ENCODE results near the gene PRKAR1A. TPM values are rescaled to one million over a fixed set of nuclear protein-coding genes. Genes with fewer than 3 reads are reported as not detected.

The PRKAR1A gene
- total RNA-seq, 1 donor from 2014 or later, result 186 TPM

GRCh38 chr17:68526548-68526947 is 14.3 kb downstream of the PRKAR1A start:
- DNase-seq (ENCODE audit: extremely low spot score in 2 of 2), result no peak
- no peak for TF ChIP-seq POLR2A (IDR thresholded peaks at IDR 0.05)
- no peak for TF ChIP-seq POLR2AphosphoS5 (IDR thresholded peaks at IDR 0.05; ENCODE audit: insufficient read depth in 1 of 2, low read depth in 1 of 2)
- no peak for TF ChIP-seq CTCF (IDR thresholded peaks at IDR 0.05)
- no peaks in the 10 kb centered on the region for H3K27me3 ChIP-seq
- H3K4me1 ChIP-seq, result no peaks in the 10 kb centered on the region
- no peak overlapping the region for H3K27ac ChIP-seq
- intact Hi-C loops (cut with DNase I), result no loop called here
- no peaks in the 10 kb centered on the region for H3K9me3 ChIP-seq
- peaks cover 0 to 69% of the 10 kb centered on the region in 2 donors for H3K36me3 ChIP-seq
- H3K4me3 ChIP-seq, result no peak overlapping the region

GRCh38 chr17:68527314-68527713 is 15.1 kb downstream of the PRKAR1A start:
- no peaks in the 10 kb centered on the region for H3K9me3 ChIP-seq
- DNase-seq (ENCODE audit: extremely low spot score in 2 of 2), result no peak
- no peak for TF ChIP-seq POLR2A (IDR thresholded peaks at IDR 0.05)
- TF ChIP-seq CTCF (IDR thresholded peaks at IDR 0.05), result no peak
- TF ChIP-seq POLR2AphosphoS5 (IDR thresholded peaks at IDR 0.05; ENCODE audit: insufficient read depth in 1 of 2, low read depth in 1 of 2), result no peak
- H3K4me3 ChIP-seq, result no peak overlapping the region
- peaks cover 0 to 75% of the 10 kb centered on the region in 2 donors for H3K36me3 ChIP-seq
- intact Hi-C loops (cut with DNase I), result no loop called here
- no peak overlapping the region for H3K27ac ChIP-seq
- H3K27me3 ChIP-seq, result no peaks in the 10 kb centered on the region
- no peaks in the 10 kb centered on the region for H3K4me1 ChIP-seq

- Histone ChIP-seq H3K4me3 (no peak overlapping the region), H3K27me3 (no peaks in the 10 kb centered on the region), H3K36me3 (peaks cover 0 to 52% of the 10 kb centered on the region in 2 donors), H3K4me1 (no peaks in the 10 kb centered on the region), H3K27ac (no peak overlapping the region), H3K9me3 (no peaks in the 10 kb centered on the region)
- no peak for TF ChIP-seq POLR2AphosphoS5 (IDR thresholded peaks at IDR 0.05; ENCODE audit: insufficient read depth in 1 of 2, low read depth in 1 of 2)
- no peak for TF ChIP-seq CTCF (IDR thresholded peaks at IDR 0.05)
- TF ChIP-seq POLR2A (IDR thresholded peaks at IDR 0.05), result no peak
- intact Hi-C loops (cut with DNase I), result loop anchor here (5.0 kb wide), 1 partner anchor 226 kb away; no protein-coding TSS in a partner anchor
- no peak for DNase-seq (ENCODE audit: extremely low spot score in 2 of 2)
These were observed 19.0 kb downstream of the PRKAR1A start for GRCh38 chr17:68531252-68531651.

GRCh38 chr17:68532826-68533225 is 20.6 kb downstream of the PRKAR1A start:
- no peaks in the 10 kb centered on the region for H3K4me1 ChIP-seq
- no peak for DNase-seq (ENCODE audit: extremely low spot score in 2 of 2)
- H3K27me3 ChIP-seq, result no peaks in the 10 kb centered on the region
- peaks cover 0 to 51% of the 10 kb centered on the region in 2 donors for H3K36me3 ChIP-seq
- H3K4me3 ChIP-seq, result no peak overlapping the region
- H3K9me3 ChIP-seq, result no peaks in the 10 kb centered on the region
- TF ChIP-seq CTCF (IDR thresholded peaks at IDR 0.05) (no peak), POLR2A (IDR thresholded peaks at IDR 0.05) (no peak), POLR2AphosphoS5 (IDR thresholded peaks at IDR 0.05; ENCODE audit: insufficient read depth in 1 of 2, low read depth in 1 of 2) (no peak)
- intact Hi-C loops (cut with DNase I), result loop anchor here (5.0 kb wide), 1 partner anchor 224 kb away; no protein-coding TSS in a partner anchor
- no peak overlapping the region for H3K27ac ChIP-seq

- H3K27ac ChIP-seq, result no peak overlapping the region
- H3K4me1 ChIP-seq, result no peaks in the 10 kb centered on the region
- peaks cover 0 to 39% of the 10 kb centered on the region in 2 donors for H3K36me3 ChIP-seq
- H3K27me3 ChIP-seq, result no peaks in the 10 kb centered on the region
- peak in 1 of 3 experiments; percentile 9 for TF ChIP-seq CTCF (IDR thresholded peaks at IDR 0.05)
- no peak for TF ChIP-seq POLR2A (IDR thresholded peaks at IDR 0.05)
- no peaks in the 10 kb centered on the region for H3K9me3 ChIP-seq
- intact Hi-C loops (cut with DNase I), result loop anchor here (5.0 kb wide), 1 partner anchor 223 kb away; no protein-coding TSS in a partner anchor
- no peak for DNase-seq (ENCODE audit: extremely low spot score in 2 of 2)
- no peak overlapping the region for H3K4me3 ChIP-seq
These were observed 21.9 kb downstream of the PRKAR1A start for GRCh38 chr17:68533887-68534694.

All from vagina (tissue), 2 donors.